ENCODE measurements around the gene ECHS1.

GRCh38 chr10:133420028-133420427 lies 46.9 kb upstream of the ECHS1 start:
- TF ChIP-seq, protein P1, sequence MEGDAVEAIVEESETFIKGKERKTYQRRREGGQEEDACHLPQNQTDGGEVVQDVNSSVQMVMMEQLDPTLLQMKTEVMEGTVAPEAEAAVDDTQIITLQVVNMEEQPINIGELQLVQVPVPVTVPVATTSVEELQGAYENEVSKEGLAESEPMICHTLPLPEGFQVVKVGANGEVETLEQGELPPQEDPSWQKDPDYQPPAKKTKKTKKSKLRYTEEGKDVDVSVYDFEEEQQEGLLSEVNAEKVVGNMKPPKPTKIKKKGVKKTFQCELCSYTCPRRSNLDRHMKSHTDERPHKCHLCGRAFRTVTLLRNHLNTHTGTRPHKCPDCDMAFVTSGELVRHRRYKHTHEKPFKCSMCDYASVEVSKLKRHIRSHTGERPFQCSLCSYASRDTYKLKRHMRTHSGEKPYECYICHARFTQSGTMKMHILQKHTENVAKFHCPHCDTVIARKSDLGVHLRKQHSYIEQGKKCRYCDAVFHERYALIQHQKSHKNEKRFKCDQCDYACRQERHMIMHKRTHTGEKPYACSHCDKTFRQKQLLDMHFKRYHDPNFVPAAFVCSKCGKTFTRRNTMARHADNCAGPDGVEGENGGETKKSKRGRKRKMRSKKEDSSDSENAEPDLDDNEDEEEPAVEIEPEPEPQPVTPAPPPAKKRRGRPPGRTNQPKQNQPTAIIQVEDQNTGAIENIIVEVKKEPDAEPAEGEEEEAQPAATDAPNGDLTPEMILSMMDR (IDR thresholded peaks at IDR 0.05) = no peak
- no peak for TF ChIP-seq EZH2 (IDR thresholded peaks at IDR 0.05; ENCODE audit: borderline replicate concordance, insufficient read depth, low read depth, low read length, poor library complexity, severe bottlenecking)

All from B cell (primary cell).